ENCODE results near the gene JUP. TPM values are rescaled to one million over a fixed set of nuclear protein-coding genes. Genes with fewer than 3 reads are reported as not detected.

Gene JUP
- total and polyA plus RNA-seq, 10 of the 15 experiments (the other 5 are each of a cell fraction or from before 2014, with no cell fraction given), result 1.5 to 36.3 (median 11.6) TPM

DNA sequence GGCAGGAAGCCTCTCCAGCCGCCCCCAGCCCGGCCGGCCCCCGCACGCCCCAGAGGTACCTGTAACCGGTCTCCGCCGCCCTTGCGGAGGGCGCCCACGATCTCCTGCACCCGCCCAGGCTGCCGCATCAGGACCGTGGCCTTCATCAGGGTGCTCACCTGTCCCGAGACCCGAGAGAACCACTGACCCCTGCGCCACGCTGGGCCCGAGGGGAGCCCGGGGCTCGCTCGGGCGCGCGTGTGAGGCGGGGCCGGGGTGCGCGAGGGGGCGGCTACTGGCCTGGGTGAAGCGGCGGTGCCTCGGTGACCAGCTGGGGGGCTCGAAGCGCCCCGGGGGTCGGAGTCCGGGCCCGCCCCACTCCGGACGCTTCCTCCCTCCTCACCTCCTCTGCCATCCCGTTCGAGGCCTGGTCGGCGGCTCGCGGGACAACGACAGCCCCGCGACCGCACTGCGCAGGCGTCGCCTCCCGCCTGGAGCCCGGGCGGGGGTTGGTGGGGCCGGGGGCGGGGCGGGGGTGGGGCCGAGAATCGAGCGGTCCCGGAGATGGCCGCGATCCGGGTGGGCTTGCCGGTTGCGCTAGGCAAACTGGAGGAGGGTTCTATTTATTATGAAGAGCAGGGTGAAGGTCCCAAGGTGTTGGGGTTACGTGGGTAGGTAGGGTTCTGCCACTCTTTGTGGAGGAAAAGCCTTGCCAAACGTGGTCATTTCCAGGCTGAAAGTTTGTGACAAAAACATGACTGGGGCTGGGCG lies 49.5 kb upstream of the JUP start, which contains the start of gene NT5C3B (continued):
- no peak for TF ChIP-seq JUND (IDR thresholded peaks at IDR 0.05; ENCODE audit: low read depth, low read length)
- TF ChIP-seq STAT3 (IDR thresholded peaks at IDR 0.05; ENCODE audit: low read depth, low read length), result no peak
- TF ChIP-seq, protein P1, sequence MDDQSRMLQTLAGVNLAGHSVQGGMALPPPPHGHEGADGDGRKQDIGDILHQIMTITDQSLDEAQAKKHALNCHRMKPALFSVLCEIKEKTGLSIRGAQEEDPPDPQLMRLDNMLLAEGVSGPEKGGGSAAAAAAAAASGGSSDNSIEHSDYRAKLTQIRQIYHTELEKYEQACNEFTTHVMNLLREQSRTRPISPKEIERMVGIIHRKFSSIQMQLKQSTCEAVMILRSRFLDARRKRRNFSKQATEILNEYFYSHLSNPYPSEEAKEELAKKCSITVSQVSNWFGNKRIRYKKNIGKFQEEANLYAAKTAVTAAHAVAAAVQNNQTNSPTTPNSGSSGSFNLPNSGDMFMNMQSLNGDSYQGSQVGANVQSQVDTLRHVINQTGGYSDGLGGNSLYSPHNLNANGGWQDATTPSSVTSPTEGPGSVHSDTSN (IDR thresholded peaks at IDR 0.05; ENCODE audit: insufficient replicate concordance, low read depth, low read length), result no peak
- TF ChIP-seq, protein P2, sequence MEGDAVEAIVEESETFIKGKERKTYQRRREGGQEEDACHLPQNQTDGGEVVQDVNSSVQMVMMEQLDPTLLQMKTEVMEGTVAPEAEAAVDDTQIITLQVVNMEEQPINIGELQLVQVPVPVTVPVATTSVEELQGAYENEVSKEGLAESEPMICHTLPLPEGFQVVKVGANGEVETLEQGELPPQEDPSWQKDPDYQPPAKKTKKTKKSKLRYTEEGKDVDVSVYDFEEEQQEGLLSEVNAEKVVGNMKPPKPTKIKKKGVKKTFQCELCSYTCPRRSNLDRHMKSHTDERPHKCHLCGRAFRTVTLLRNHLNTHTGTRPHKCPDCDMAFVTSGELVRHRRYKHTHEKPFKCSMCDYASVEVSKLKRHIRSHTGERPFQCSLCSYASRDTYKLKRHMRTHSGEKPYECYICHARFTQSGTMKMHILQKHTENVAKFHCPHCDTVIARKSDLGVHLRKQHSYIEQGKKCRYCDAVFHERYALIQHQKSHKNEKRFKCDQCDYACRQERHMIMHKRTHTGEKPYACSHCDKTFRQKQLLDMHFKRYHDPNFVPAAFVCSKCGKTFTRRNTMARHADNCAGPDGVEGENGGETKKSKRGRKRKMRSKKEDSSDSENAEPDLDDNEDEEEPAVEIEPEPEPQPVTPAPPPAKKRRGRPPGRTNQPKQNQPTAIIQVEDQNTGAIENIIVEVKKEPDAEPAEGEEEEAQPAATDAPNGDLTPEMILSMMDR (IDR thresholded peaks at IDR 0.05 in 2 of 3, conservative IDR thresholded peaks at IDR 0.05 in 1 of 3; ENCODE audit: control insufficient read depth in 2 of 3, extremely low read depth in 1 of 3, insufficient read depth in 1 of 3, low read depth in 3 of 3, low read length in 3 of 3), result no peak
- TF ChIP-seq RCOR1 (conservative IDR thresholded peaks at IDR 0.05; ENCODE audit: low read depth, low read length), result no peak
- TF ChIP-seq, protein P3, sequence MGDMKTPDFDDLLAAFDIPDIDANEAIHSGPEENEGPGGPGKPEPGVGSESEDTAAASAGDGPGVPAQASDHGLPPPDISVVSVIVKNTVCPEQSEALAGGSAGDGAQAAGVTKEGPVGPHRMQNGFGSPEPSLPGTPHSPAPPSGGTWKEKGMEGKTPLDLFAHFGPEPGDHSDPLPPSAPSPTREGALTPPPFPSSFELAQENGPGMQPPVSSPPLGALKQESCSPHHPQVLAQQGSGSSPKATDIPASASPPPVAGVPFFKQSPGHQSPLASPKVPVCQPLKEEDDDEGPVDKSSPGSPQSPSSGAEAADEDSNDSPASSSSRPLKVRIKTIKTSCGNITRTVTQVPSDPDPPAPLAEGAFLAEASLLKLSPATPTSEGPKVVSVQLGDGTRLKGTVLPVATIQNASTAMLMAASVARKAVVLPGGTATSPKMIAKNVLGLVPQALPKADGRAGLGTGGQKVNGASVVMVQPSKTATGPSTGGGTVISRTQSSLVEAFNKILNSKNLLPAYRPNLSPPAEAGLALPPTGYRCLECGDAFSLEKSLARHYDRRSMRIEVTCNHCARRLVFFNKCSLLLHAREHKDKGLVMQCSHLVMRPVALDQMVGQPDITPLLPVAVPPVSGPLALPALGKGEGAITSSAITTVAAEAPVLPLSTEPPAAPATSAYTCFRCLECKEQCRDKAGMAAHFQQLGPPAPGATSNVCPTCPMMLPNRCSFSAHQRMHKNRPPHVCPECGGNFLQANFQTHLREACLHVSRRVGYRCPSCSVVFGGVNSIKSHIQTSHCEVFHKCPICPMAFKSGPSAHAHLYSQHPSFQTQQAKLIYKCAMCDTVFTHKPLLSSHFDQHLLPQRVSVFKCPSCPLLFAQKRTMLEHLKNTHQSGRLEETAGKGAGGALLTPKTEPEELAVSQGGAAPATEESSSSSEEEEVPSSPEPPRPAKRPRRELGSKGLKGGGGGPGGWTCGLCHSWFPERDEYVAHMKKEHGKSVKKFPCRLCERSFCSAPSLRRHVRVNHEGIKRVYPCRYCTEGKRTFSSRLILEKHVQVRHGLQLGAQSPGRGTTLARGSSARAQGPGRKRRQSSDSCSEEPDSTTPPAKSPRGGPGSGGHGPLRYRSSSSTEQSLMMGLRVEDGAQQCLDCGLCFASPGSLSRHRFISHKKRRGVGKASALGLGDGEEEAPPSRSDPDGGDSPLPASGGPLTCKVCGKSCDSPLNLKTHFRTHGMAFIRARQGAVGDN (IDR thresholded peaks at IDR 0.05), result peak; percentile 47
- TF ChIP-seq ZNF274 (IDR thresholded peaks at IDR 0.05; ENCODE audit: insufficient read depth, insufficient read length), result no peak
- no peak for TF ChIP-seq TCF3 (IDR thresholded peaks at IDR 0.05; ENCODE audit: borderline replicate concordance, insufficient read depth, low read depth, low read length)
- no peak for TF ChIP-seq NR2C2 (IDR thresholded peaks at IDR 0.05; ENCODE audit: borderline replicate concordance, control insufficient read depth, insufficient read length, low read depth)
- TF ChIP-seq IKZF1 (conservative IDR thresholded peaks at IDR 0.05), result no peak; the same call in 1 of the 2 replicates
- TF ChIP-seq DPF2 (IDR thresholded peaks at IDR 0.05), result 0 out of 2 replicates have a peak, but pooled peaks have one; percentile 21

Measured in GM12878 (cell line).